Measurements from ENCODE around the gene FNDC3B.

GRCh38 chr3:172410702-172411477 lies 371.5 kb downstream of the FNDC3B start:
- TF ChIP-seq CTCF (IDR thresholded peaks at IDR 0.05; ENCODE audit: low read depth, low read length) (no peak), POLR2A (IDR thresholded peaks at IDR 0.05; ENCODE audit: extremely low read depth, insufficient read length) (no peak)
